ENCODE measurements around the gene ETFA.
"Not testable (repeated sequence)": the region's sequence is repeated elsewhere in the genome, so short reads cannot be mapped to it uniquely, and the experiment has no call there.

Gene ETFA

DNA sequence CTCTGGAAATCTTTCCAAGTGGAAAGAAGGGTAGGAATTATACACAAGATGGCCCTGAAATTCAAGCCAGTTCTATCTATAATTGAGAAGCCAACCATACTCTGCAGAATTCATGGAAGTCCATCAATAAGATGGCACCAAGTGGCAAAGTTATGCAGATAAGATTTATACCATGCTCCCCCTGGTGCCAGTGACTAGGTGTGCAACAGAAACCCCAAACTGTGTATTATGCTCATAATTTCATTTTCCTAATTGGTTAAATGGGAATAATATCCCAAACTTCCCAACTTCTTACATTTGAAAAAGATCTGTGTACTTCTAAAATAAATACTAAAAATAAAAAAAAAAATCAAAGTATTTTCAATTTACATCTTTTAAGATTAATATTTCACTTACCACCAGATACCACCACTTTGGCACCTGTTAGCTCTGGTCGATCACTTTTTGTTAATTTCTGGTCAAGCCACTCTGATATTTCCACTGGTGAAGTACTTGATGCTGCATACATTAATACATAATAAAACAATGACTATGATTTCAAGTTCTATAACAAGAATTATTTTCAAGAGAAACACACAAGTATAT lies 25.9 kb downstream of the ETFA start:
- FAIRE-seq: peak; percentile 11
- DNase-seq (ENCODE audit: insufficient read length, low spot score): no peak

DNA sequence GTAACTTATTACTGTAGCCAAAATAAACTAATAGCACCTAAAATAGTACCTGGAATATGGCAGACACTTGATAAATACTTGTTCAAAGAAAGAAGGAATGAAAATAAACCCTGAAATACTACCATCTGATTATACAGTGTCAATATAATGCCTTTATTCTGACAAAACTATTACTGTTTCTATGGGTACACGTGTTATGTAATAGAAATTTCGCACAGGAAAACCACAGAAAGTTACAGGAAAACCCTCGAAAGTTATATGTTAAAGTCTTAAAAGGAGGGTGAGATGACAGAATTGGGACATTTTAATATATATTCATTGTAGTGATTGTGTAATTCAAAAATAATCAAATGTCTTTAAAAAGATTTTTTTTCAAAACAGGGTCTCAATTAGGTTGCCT lies 28.8 kb downstream of the ETFA start:
- FAIRE-seq (no peak), DNase-seq (ENCODE audit: insufficient read length, low spot score) (no peak)

DNA sequence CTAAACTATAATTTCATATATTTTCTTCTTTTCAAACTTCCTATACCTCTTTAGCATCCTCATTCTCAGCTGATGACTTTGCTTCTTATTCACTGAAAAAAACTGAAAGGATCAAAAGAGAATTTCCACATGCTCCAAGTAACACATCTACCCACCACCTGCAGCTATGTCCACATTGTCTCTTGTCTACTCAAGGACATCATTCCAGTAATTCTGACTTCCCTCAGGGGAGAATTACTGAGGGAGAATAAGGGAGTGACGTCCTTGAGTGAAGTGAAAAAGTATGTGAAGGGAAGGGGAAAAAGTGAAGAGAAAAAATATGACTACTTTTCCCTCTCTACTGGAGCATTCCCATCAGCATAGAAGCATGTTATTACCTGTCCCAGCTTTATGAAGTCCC lies 32.6 kb downstream of the ETFA start:
- no peak for DNase-seq (ENCODE audit: insufficient read length, low spot score)

DNA sequence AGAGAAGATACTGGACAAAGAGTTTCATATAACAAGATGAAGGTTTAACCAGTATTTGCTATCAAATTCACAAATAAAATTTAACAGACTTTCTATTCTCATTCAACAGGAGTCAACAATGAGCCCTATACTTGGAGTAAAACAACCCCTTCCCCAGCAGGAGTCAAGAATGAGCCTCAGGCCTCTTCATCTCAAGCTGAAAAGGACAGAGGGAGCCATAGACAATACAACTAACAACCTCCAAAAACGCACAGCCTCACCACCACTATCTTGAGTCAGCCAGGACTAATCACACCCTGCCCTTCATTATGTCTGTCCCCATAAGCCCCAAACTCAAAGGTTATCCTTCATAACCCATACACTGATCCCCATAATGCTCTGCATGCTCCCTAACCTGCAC lies 36.4 kb downstream of the ETFA start:
- DNase-seq (ENCODE audit: insufficient read length, low spot score): no peak
- no peak for FAIRE-seq

More for the DNA sequence above, 32.6 kb downstream of the ETFA start:
- FAIRE-seq: no peak

DNA sequence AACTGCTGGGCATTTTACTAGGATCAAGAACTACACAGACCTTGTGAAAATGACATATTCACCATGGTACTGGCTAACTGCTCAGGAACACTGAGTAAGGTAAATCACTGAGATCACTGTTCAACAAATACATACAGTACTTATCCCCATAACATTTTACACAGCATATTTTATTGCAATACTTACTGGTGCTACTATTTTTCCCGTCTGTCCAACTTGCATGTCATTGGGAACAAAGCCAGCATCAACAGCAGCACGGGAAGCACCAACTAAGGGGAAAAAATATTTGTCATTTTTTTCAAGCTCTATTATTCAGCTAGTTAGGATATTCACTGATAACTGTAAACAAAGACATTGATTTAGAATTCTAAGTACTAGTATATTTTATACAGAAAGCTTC lies 37.0 kb downstream of the ETFA start:
- FAIRE-seq: no peak
- DNase-seq (ENCODE audit: insufficient read length, low spot score): no peak

DNA sequence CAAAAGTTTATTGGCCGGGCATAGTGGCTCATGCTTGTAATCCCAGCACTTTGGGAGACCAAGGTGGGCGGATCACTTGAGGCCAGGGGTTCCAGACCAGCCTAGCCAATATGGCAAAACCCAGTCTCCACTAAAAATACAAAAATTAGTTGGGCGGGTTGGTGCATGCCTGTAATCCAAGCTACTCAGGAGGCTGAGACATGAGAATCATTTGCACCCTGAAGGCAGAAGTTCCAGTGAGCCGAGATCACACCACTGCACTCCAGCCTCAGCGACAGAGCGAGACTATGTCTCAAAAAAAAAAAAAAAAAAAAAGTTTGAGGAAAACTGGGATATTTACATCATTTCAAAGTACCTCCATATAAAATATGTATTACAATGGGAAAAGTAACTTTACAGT lies 40.4 kb downstream of the ETFA start:
- FAIRE-seq (no peak), DNase-seq (ENCODE audit: insufficient read length, low spot score) (no peak)

DNA sequence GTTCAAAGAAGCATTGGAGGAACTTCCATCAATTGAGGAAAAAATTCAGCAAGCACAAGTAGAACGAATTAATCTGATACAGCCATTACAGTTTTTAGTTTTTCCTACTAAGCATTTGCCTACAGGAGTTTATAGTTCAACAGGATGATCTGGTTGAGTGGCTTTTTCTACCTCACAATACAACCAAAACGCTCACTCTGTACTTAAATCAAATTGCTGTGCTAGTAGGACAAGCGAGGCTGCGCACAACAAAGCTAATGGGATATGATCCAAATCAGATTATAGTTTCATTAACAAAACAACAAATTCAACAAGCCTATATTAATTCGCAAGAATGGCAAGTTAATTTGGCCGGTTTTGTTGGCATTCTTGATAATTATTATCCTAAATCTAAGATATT lies 44.2 kb downstream of the ETFA start:
- FAIRE-seq (no peak), DNase-seq (ENCODE audit: insufficient read length, low spot score) (no peak)

DNA sequence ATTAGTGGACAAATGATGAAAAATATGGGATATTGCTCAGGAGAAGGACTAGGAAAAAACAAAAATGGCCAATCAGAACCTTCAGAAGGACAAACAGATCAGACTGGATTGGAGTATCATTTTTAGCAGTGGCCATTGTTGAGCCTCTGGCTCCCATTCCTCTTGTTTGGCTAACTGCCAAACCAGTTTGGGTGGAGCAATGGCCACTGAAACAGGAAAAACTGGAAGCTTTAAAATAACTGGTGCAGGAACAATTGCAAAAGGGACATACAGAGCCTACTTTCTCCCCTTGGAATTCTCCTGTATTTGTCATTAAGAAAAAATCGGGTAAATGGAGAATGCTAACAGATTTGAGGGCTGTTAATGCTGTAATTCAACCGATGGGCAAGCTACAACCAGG lies 45.5 kb downstream of the ETFA start:
- not testable (repeated sequence) for FAIRE-seq; DNase-seq (ENCODE audit: insufficient read length, low spot score)

DNA sequence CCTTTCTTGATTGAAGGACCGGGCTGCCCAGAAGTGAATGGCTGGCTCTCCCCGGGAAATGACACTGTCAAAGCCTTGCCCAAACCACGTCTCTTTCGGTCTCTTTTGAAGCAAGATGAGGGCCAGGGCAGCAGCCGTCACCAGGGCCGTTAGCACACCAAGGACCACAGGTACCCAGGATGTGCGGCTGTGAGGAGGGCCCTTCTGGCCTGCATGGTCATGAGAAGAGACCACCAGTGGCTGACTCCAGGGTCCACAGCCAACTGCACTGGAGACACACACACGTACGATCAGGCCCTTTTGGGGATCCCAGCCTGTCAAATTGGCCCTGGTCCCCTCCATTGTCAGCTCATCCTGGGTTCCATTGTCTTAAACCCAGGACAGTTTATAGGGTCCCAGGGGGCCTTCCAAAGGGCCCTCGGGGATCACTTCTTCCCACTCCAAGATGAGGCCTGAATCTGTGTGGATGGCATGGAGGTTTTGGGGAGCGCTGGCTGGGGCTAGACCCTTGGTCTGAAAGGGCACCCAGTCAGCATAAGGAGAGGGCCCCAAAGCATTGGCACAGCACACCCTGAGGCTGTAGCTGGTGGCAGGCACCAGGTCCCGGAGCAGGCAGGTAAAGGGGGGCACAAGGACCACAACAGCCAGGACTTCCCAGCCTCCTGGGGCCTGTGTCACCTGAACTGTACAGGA lies 50.9 kb downstream of the ETFA start:
- DNase-seq (ENCODE audit: insufficient read length, low spot score): no peak
- FAIRE-seq: no peak

DNA sequence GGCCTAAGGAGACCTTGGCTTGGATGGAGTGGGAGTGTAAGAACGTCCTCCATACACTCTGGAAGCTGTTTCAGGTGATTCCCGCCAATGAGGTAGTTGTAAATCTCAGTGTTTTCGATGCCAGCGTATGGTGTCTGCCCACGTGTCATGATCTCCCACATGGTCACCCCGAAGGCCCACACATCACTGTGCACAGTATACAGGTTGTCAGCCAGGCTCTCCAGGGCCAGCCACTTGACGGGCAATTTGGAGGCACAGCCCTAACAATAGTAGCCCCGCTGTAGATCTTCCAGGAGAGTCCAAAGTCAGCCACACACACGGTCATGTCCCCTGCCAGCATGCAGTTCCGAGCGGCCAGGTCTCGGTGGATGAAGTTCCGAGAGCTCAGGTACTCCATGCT lies 51.9 kb downstream of the ETFA start:
- FAIRE-seq: no peak
- DNase-seq (ENCODE audit: insufficient read length, low spot score): no peak

DNA sequence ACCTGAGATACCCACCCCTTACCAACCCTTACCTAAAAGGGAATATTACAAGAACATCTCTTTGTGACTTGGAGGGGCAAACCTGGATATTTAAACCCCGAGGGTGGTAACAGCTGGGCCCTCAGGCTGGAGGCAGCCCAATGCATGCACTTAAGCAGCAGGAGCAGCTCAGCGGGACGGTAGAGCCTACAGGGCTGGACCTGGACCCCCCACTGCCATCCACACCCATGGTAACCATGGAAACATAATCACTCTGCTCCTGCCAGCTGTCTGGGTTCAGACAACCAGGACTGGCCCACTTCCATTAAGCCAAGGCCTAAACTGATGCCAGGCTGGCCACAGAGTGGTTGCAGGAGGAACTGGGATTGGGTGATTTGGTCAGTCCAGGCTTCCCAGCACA lies 52.8 kb downstream of the ETFA start:
- FAIRE-seq: no peak
- DNase-seq (ENCODE audit: insufficient read length, low spot score): no peak

DNA sequence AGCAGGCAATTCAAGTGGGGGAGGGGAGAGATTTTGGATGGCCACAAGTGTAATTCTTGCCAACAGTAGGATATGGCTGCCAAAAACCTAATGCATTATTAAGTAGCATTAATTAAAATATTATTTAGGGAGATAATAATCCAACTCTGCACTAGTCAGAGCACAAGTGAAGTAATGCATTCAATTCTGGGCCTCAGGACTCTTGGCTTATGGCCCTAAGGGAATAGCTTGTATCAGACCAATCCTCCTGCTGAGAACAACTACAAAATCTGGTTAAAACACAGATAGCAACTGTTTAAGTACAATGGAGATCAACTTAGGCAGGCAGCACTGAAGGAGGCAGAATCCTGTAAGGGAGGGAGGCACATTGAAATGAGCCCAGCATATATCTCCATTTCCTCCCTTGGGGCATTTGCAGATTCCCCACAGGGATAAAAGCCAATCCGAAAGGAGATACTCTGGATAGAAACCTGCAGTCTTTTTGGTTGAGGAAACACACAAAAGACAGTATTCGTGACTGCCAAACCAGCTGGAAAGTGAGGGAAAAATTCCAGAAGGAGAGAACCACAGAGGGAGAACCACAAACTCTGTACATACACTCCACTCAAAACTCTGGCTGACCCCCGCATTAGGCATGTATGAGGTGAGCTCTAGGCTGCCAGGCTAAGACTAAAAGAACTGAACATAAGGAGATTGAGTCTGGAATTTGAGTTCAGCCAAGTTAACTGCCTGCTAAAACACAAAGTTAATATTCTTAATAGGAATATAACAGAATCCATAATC lies 57.4 kb downstream of the ETFA start:
- DNase-seq (ENCODE audit: insufficient read length, low spot score): no peak
- no peak for FAIRE-seq

DNA sequence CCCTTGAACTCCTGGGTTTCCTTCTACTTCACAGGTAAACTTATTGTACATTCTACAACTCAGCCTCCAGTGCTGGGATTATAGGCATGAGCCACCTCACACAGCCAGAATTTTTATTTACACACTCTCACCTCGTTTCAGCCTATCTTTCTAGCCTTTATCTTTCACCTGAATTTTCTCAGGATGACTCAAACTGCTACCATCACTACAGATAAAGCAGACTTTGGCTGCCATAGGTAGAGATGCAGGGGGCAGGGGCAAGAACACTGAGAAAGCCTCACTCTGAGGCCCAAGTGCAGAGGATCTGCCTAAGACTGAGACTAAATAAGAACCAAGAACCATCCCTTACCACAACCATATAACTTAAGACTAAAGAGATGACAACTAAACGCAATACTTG lies 59.0 kb downstream of the ETFA start:
- no peak for DNase-seq (ENCODE audit: insufficient read length, low spot score)
- FAIRE-seq: no peak

DNA sequence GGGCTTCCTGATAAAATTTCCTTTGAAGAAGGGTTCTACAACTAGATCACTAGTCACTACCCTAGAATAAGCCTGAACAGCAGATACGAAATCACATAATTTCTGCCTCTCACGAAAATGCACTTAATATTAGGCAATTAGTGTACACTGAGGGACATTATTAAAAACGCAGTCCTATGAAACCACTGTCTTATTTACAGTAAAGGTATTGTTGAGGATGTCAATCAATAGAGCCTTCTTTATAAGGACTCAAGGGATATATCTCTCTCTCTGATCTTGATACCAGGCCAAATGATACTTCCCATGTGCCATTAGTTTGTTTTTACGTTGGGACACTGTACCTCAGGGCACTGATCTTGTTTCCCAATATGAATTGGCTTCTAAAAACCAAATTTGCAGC lies 59.6 kb downstream of the ETFA start:
- DNase-seq (ENCODE audit: insufficient read length, low spot score): no peak
- no peak for FAIRE-seq

DNA sequence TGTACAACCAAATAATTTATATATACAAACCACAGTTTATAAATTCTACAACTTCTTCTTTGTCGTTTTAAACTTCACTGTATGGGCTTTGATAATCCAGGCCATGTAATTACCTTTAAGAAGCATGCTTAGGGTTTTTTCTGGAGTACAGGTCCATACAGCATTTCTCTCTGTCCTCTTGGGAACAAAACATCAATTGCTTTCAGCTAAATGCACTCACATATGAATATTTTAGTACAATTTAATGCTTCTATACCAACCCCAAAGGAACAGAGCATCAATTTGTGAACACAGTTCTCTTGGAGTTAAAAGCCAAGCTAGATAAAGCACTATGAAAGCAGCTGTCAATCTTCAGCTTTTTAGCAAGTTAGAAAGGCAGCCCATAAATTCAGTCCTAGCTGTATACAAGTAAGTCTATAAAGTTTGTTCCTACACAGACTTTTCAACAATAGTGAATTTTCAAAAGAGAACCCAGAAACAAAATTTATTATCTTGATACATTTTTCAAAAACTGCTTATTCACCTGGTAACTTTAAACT lies 66.1 kb downstream of the ETFA start:
- FAIRE-seq (no peak), DNase-seq (ENCODE audit: insufficient read length, low spot score) (no peak)

DNA sequence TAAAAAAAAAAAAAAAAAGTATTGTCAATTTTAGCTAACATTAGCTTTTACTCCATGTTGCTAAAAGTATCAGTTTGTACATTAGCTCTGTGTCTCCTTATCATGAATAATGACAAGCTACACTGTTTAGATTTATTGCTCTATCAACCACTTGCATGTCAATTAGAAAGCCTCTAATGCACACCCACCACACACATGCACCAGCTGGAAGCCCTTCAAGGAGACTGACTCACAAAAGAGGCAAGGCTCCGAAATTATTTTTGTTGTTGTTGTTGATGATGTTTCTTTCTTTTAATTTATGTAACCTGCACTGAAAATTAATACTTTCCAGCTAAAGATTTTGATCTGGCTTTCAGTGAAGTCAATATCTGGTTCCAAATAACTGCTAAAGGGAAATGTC lies 71.5 kb downstream of the ETFA start:
- FAIRE-seq (no peak), DNase-seq (ENCODE audit: insufficient read length, low spot score) (no peak)

DNA sequence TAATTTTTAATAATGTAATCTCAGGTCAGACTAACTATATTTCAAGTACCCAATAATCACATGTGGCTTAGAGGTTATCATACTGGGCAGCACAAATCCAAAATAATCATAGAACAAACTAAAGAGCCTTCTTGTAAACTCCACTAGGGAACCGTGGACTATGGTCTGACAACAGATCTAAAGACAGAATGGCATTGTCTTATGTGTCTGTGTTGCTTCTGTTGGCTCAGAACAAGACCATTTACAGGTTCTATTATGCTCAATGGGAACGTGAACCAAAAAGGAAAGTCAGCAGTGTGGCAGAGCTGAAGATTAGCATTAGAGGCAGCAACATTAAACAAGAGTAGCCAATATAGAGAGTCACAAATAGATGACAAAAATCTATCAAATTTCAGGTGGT lies 74.9 kb downstream of the ETFA start:
- no peak for DNase-seq (ENCODE audit: insufficient read length, low spot score)
- FAIRE-seq: no peak

DNA sequence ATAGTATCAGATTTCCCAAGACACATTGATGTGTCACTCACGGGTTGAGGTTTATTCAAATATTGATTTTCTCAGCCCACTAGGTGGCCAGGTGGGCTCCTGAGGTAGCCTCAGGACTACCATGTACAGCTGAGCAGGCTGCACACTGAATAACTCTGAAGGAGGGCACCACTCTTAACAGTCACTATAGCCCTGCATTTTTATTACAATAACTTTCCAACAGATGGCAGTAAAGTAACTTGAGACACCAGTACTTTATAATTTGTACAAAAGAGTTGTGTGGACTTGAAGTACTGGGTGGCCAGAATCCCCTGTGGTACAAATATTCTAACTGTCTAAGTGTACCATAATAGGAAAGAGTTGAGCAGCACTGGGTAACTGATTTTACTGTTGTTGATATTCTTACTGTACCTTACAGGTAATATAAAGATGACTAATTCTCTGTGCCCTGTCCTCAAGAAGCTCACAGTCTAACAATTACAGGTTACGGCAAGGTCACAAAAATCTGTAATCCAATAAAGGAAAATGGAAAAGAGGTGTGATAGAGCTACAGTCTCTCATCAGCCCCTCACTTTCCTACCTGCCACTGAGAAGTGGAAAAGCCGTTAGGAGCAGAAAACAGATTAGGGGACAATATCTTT lies 76.0 kb downstream of the ETFA start:
- no peak for DNase-seq (ENCODE audit: insufficient read length, low spot score)

DNA sequence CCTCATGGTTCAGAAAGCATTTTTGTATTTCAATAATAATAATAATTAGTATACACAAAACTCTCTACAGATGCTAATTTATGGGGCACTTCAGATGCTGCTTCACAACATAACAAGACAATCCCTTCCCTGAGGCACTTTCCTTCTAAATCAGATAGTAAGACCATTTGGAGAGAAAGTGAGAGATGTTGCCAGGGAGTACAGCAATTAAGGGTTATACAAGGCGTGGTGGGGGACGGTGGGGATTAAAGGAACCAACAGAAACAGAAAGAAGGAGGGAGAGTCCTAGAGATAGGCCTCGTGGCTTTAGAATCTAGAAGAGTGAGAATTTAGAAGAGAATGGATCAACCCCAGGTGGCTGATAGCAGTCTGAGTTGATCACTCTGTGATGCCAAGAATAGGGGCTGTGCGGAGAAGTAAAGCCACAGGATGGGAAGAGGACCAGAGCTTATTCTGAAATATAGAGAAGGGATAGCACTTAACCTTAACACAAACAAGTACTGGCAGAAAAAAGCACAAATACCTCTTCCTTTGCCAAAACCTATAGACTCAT lies 76.9 kb downstream of the ETFA start:
- DNase-seq (ENCODE audit: insufficient read length, low spot score): no peak
- no peak for FAIRE-seq

More for the DNA sequence above, 76.0 kb downstream of the ETFA start:
- FAIRE-seq: peak; percentile 66

DNA sequence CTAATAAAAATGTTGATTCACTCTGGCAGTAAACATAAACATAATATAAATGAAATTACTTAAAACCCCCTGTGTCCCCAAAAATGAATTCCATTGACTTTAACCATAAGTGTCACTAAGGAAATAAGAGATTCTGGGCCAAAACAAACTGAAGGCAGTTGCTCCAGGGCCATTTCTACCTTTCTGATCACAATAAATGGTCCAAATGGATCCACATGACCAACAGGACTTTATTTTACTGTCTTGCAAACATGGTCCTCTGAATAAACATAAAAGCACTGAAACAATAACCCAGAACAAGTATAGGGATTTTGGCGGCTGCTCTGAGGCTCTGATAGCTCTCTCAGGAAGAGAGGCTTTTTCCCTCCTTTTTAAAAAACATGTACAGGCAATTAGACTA lies 77.3 kb downstream of the ETFA start:
- no peak for FAIRE-seq
- DNase-seq (ENCODE audit: insufficient read length, low spot score): no peak

DNA sequence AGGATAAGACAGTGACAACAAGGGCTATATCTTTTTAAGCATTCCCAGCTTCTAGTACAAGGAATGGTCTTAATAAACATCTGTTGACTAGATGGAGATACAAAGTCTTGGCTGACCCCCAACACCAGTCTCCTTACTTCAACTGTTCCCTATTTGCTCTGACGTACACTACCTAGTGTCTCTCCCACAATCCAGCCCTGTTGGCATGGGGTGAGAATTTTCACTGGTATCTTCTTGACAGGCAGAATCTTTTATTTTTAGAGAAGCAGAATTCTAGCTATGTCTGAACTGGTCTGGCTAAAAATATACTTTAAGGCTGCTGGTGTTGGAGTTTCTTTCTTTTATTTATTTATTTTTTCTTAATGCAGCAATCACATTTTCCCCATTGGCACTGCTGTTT lies 82.0 kb downstream of the ETFA start:
- no peak for FAIRE-seq
- DNase-seq (ENCODE audit: insufficient read length, low spot score): no peak

Measured in GM19239 (cell line).